Cortex of kidney (tissue), 1 donor: ENCODE results near the gene WDR54.
A peak's percentile ranks its signal among the peaks of the same experiment; 100 is the strongest.

Experiments
- DNase-seq: peaks from one replicate; lab custom pipeline; 2025; lab: John Stamatoyannopoulos, UW

Gene WDR54

GRCh38 chr2:74421221-74421870, at the start of gene WDR54, which contains the start of gene C2orf81:
TSS of gene WDR54 (plus strand) at chr2:74421730. CDS start at chr2:74422154, 424 bp downstream.
TSS of gene C2orf81 (minus strand) at chr2:74421619. CDS start at chr2:74421560, 59 bp downstream.
- peak; percentile 48 for DNase-seq

- no peak for DNase-seq
These were observed 48.9 kb upstream of the WDR54 start for GRCh38 chr2:74372674-74373073.

- DNase-seq = no peak
These were observed 48.3 kb upstream of the WDR54 start for GRCh38 chr2:74373221-74373676.

- no peak for DNase-seq
These were observed 47.5 kb upstream of the WDR54 start for GRCh38 chr2:74373985-74374384.

- no peak for DNase-seq
These were observed 46.9 kb upstream of the WDR54 start for GRCh38 chr2:74374509-74375205.

- DNase-seq = no peak
These were observed 45.7 kb upstream of the WDR54 start for GRCh38 chr2:74375838-74376237.

GRCh38 chr2:74378007-74378406, 43.5 kb upstream of the WDR54 start:
- DNase-seq = no peak

GRCh38 chr2:74379851-74380789, 41.4 kb upstream of the WDR54 start, which contains the start of gene DCTN1:
TSS of gene DCTN1 (minus strand) at chr2:74380311. CDS start at chr2:74380037, 274 bp downstream.
- no peak for DNase-seq

GRCh38 chr2:74381751-74382150, 39.8 kb upstream of the WDR54 start:
- DNase-seq = no peak

GRCh38 chr2:74383254-74383653, 38.3 kb upstream of the WDR54 start:
- DNase-seq = no peak

- no peak for DNase-seq
These were observed 37.5 kb upstream of the WDR54 start for GRCh38 chr2:74384051-74384450.

- DNase-seq = no peak
These were observed 36.1 kb upstream of the WDR54 start for GRCh38 chr2:74385396-74385795.

GRCh38 chr2:74387346-74387745, 34.2 kb upstream of the WDR54 start:
- no peak for DNase-seq

- no peak for DNase-seq
These were observed 30.9 kb upstream of the WDR54 start for GRCh38 chr2:74390606-74391005.

- no peak for DNase-seq
These were observed 30.3 kb upstream of the WDR54 start for GRCh38 chr2:74391209-74391579.

- DNase-seq = no peak
These were observed 29.7 kb upstream of the WDR54 start for GRCh38 chr2:74391580-74392448.

- DNase-seq = no peak
These were observed 29.1 kb upstream of the WDR54 start for GRCh38 chr2:74392449-74392743.

GRCh38 chr2:74393525-74393924, 28.0 kb upstream of the WDR54 start:
- no peak for DNase-seq

GRCh38 chr2:74396149-74396548, 25.4 kb upstream of the WDR54 start:
- DNase-seq = no peak

- no peak for DNase-seq
These were observed 21.7 kb upstream of the WDR54 start for GRCh38 chr2:74399785-74400184.

- DNase-seq = no peak
These were observed 19.6 kb upstream of the WDR54 start for GRCh38 chr2:74401891-74402290.

- no peak for DNase-seq
These were observed 15.5 kb upstream of the WDR54 start for GRCh38 chr2:74406035-74406434.
